ENCODE results near the gene RGS16.
"Not testable (repeated sequence)": the region's sequence is repeated elsewhere in the genome, so short reads cannot be mapped to it uniquely, and the experiment has no call there.

Gene RGS16

DNA sequence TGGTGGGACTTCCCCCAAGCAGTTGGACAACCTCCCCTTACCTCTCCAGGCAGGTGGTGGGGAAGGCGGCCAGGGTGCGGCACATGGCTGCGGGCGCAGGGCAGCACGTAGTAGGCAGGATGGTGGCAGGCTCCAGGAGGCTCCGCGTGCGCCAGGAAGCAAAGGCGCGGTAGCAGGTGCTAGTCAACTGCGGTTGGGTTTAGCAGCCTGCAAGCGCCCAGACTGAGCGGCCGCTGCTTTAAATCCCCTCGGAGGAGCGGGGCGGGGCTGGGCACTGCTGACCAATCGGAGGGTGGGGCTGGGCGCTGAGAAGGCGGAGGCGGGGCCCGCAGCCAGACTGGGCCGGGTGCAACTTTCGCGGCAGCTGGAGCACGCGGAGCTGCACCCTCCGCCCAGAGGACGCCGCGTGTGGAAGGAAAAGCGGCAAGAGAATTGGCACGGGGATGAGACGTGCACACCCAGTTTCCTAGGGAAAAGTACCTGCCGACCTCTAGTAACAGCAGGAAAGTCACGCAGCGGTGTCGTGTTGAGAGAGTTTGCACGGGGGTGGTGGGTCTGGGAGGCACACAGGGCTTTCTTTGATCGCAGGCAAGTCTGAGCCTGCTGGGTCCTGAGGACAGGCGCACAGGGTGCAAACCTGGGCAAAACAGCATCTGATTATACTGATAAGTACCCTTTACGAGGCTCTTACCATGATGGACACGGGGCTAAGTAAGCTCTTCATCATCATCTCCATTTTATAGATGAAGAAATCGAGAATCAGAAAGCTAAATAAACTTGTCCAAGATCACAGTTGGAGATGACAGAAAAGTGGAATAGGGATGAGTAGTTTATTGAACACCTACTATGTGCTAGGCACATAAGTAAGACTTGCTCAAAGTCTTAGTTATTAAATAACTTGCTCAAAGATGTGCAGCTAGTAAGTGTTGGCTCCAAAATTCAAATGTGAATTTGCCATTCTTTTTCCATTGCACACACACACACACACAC, at the start of gene RGS16:
Gene RGS16 (minus strand): TSS at position 215 of the 990 bp plus-strand sequence. CDS start 130 bp downstream, at position 85.
- DNase-seq (ENCODE audit: low spot score): peak; percentile 84

DNA sequence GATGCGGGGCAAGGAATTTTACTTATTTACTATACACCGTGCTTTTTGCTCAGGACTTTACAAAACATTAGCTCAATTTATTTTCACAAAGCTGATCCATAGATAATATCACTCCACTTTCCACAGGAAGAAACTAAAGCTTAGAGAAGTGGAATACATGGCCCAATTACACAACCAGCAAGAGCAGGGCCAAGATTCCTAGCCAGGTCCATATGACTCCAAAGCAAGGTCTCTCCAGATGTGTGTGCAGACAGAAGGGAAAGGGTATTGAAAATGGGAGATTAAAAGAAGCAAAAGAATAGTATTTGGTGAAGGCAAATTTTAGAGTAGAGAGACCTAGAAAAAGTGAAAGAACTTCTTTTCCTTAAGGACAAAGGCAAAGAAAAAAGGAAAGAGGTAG, 49.8 kb upstream of the RGS16 start:
- DNase-seq (ENCODE audit: low spot score): no peak

GRCh38 chr1:182652933-182653332, 48.7 kb upstream of the RGS16 start:
- no peak for DNase-seq (ENCODE audit: low spot score)

DNA sequence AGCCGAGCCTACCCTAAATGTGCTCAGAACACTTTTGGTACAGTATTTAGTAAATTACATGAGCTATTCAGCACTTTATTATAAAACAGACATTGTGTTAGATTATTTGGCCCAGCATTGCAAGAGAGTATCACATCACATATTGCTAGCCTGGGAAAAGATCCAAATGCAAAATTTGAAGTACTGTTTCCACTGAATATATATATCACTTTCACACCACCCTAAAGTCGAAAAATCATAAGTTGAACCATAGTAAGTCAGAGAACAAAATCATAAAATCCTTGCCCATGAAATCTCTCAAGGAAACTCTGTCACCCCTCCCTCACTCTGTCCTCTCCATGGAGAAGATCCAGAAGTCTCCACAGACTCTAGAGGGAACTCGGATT, 47.1 kb upstream of the RGS16 start:
- DNase-seq (ENCODE audit: low spot score): no peak

DNA sequence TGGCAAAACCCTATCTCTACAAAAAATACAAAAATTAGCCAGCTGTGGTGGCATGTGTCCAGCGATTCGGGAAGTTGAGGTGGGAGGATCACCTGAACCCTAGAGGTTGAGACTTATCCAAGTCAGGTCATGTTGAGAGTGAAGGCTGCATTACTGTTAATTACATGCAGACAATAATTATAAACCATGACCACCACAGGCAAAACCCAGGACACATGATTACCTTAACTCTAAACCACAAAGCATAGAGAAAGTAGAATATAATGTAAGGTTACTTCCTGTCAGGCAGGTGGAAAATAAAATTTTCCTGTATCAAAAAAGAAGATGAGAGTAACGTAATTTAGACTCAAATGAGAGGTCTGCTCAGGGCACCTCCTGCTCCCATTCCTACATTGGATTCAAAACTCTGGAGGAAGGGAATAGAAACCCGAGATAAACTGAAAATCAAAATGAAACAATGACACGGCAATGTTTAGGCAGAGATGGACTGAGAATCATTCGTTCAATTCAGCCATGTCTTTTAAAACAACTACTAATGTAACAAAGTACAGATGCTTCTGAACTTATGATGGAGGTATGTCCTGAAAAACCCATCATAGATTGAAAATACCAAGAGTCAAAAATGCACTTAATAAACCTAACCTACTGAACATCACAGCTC, 46.6 kb upstream of the RGS16 start:
- no peak for DNase-seq (ENCODE audit: low spot score)

GRCh38 chr1:182649041-182649440, 44.9 kb upstream of the RGS16 start:
- DNase-seq (ENCODE audit: low spot score): no peak

DNA sequence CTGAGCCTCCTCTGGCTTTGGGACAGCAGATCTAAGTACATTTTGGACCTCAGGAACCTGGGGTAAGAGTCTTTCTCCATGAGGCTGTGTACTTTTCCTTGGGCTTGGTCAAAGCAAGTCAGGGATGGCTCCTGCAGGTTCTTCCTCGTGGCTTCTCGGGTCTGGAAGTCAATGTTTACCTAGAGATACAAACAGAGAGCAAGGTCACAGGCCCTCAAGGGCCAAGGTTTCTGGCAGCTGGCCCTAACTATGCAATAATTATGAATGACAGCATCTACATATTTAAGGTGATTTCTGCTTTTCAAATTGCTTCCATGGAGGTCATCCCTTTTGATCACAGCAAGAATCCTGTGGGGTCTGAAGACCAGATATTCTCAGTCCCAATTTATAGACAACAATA, 42.5 kb upstream of the RGS16 start:
- no peak for DNase-seq (ENCODE audit: low spot score)

DNA sequence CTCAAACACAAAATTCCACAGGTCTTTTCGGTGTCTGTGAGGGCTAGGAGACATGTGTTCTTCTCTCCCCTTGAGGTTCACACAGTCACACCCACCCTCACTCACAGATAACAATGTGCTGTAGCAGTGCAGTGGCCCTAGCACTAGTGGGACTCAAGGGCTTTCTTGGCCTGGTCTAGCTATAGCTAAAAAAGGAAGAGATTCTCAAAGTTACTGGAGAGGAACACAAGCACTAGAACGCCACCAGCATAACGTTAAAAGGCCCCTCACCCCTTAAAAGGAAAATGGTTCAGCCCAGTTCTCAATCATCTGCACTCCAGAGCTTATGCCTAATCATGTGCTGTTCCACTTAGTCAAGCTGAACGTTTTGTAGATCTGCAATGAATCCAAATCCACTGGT, 40.7 kb upstream of the RGS16 start:
- DNase-seq (ENCODE audit: low spot score): no peak

DNA sequence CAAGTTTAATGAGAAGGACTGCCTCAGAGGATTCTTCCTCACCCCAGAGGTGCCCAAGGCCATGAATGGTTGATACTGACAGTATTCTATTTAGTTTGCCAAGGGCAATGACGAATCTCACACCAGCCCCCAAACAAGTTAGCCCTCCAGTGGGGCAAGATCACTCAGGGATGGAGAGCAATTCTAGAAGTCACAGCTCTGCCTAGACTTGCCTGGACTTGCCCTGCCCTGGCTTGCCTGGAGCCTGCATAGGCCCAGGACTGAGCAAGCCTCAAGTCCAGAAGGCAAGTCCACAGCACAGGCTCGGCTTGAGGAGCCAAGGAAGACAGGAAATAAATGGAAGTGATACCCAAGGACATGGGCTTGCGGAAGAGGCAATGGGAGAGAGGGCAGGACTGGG, 39.5 kb upstream of the RGS16 start:
- no peak for DNase-seq (ENCODE audit: low spot score)

GRCh38 chr1:182642461-182642860, 38.3 kb upstream of the RGS16 start:
- DNase-seq (ENCODE audit: low spot score): no peak

DNA sequence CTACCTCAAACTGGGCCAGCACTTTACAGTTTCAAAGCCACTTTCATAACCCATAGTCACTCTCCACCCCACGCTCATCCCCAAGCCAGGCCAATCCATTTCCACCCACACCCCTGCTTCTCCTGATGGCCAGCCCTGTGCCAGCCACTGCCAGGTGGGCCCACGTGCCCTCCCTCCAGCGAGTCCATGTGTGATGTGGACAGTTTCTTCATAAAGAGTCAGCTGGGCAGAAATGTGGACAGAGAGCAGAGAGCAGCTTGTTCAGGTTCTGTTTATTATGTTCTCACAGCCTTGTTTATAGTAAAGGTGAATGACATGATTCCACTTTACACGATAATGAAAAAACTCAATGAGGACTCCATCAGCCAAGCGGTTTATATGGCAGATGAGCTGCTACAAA, 37.4 kb upstream of the RGS16 start:
- no peak for DNase-seq (ENCODE audit: low spot score)

GRCh38 chr1:182639330-182639729, 35.1 kb upstream of the RGS16 start:
- no peak for DNase-seq (ENCODE audit: low spot score)

DNA sequence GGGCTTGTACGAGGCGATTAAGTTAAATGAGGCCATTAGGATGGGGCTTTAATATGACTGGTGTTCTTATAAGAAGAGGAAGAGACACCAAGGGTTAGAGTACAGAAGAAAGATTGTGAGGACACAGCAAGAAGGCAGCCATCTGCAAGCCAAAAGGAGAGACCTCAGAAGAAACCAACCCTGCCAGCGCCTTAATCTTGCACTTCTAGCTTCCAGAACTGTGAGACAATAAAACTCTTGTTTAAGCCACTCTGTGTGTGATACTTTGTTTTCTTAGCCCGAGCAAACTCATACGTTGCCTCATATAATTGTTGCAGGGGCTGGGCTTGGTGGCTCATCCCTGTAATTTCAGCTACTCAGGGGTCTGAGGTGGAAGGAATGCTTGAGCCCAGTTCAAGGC, 33.6 kb upstream of the RGS16 start:
- DNase-seq (ENCODE audit: low spot score): no peak

DNA sequence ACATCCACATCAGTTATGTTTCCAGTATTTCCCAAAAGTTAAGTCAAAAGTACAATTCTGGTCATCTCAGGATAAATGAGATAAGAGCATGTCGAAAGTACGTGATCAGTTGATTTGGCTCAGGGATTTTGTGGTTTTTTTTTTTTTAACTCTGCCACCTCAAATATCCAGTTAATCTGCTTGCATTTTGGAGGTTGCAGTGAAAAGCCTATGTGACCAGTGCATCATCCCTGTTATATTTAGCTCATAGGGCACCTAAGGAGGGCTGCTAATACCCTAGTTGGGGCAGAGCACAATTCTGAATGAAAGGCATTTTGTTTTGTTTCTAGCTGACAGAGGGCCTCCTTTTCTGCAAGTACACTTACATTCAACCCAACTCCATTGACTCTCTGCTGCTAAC, 31.7 kb upstream of the RGS16 start:
- no peak for DNase-seq (ENCODE audit: low spot score)

DNA sequence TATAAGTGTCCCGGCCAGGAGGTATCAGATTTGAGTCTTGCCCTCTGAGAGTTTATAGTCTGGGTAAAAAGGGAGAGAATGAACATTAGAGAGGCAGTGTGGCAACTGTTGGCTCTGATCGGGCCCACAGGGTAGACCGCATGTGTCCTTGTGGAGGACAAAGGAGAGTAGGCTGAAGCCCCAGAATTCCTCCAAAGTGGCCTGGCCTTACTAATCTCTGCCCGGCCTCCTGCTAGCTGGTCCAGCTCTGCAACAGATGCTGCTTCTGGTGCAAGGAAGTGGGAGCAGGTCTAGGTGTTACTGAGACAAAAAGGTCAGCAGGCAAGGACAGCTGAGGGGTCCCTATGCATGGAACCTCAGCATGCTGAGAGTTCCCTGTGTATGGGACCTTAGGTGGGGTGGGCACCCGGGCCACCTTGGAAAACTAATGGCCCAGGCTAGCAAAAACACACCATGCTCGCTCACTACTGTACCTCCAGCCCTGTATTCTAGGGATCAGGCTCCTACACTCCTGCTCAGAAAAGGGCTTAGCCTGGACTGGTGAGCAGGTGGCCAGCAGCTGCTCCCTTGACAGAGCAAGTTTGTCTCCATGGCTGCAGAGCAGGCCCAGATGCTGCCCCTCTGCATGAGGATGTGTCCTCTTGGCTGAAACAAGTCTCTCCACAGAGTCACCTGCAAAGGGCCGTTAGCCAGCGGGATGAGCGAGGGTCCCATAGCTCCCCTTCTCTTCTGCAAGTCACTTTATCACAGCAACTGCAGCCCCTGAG, 30.3 kb upstream of the RGS16 start:
- DNase-seq (ENCODE audit: low spot score): no peak

- DNase-seq (ENCODE audit: low spot score): no peak
Observed at GRCh38 chr1:182633657-182634281, 29.6 kb upstream of the RGS16 start.

DNA sequence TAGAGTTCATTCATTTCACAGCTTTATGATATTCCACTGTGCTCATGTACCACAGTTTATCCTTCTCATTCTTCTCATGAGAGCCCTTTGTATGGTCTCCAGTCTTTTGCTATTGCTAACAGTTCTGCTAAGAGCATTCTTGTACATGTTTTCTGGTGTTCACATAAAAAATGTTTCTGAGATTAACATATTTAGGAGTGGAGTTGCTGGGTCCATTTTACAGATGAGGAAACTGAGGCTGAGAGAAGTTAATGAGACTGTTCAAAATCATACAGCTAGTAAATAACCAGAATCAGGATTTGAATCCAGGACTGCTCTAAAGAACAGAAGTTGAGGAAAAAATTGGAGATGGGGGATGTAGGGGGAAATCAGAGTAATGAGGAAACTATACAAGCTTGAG, 28.8 kb upstream of the RGS16 start:
- DNase-seq (ENCODE audit: low spot score): no peak

DNA sequence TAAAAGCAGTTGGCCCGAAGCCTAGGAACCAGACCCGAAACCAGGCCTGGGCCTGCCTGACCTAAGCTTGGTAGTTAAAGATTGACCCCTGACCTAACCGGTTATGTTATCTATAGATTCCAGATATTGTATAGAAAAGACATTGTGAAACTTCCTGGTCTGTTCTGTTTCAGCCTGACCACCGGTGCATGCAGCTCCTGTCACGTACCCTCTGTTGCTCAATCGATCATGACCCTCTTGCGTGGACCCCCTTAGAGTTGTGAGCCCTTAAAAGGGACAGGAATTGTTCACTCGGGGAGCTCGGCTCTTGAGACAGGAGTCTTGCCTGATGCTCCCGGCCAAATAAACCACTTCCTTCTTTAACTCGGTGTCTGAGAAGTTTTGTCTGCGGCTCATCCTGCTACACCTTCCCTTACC, 28.3 kb upstream of the RGS16 start:
- DNase-seq (ENCODE audit: low spot score): not testable (repeated sequence)

- no peak for DNase-seq (ENCODE audit: low spot score)
Observed at GRCh38 chr1:182631954-182632353, 27.8 kb upstream of the RGS16 start.

DNA sequence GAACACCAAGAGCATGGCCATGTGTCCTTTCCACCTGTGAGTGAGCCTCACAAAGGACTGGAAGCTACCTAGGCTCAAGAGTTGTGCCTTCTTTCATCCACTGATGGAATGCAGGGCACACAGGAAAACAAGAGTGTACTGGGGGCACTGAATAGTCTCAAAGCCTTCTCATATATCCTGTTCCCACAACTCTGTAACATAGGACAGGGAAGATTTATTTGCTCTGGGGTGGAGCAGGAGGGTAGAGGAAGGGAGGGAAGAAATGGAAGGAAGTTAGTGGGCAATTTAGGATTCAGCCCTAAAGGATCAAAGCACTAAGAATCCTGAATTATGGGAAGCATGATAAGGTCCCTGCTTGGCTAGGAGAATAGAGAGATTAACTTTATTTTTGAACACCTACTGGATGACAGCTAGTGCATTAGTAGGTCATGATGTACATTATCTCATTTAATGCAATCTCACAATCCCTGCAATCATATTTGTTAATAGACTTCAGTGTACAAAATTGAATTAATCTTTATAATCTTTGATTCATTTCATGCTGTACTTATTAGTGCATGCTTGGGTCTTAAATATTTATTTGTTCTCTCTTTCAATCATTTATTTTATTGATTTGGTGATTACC, 27.0 kb upstream of the RGS16 start:
- DNase-seq (ENCODE audit: low spot score): no peak

GRCh38 chr1:182630586-182630985, 26.4 kb upstream of the RGS16 start:
- no peak for DNase-seq (ENCODE audit: low spot score)
